HG03558 (cell line): ENCODE results near the gene UNC93B1.

Experiments used
- ATAC-seq: cut with Tn5 transposase; IDR thresholded peaks from one replicate; pipeline ENCODE4 v1.9.1; 2021; ENCODE audit warnings: moderate number of reproducible peaks; ENCODE audit not compliant: unreplicated experiment; ENCODE audit errors: extremely low read depth

The UNC93B1 gene, protein sequence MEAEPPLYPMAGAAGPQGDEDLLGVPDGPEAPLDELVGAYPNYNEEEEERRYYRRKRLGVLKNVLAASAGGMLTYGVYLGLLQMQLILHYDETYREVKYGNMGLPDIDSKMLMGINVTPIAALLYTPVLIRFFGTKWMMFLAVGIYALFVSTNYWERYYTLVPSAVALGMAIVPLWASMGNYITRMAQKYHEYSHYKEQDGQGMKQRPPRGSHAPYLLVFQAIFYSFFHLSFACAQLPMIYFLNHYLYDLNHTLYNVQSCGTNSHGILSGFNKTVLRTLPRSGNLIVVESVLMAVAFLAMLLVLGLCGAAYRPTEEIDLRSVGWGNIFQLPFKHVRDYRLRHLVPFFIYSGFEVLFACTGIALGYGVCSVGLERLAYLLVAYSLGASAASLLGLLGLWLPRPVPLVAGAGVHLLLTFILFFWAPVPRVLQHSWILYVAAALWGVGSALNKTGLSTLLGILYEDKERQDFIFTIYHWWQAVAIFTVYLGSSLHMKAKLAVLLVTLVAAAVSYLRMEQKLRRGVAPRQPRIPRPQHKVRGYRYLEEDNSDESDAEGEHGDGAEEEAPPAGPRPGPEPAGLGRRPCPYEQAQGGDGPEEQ

GRCh38 chr11:68003846-68004550 is at the start of gene UNC93B1:
UNC93B1 (minus strand) TSS chr11:68004097; CDS start chr11:68004043, 54 bp downstream.
- ATAC-seq: no peak

DNA sequence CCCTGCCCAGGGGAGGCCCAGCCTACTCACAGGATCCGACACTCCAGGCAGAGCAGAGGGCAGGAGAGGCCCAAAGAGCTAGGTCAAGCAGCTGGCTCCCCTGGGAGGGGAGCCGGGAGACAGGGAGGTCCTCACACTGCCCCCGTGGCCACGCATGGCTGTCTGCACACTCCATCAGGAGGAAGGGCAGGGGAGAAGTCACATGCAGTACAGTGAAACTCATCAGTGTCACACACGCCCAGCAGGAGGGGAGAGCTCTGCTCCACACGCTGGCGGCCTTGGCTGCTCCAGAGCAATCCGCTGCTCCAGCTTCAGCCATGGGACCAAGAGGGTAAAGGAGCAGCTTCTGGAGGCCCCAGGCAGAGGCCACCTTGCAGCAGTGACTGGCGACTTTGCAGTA is 49.2 kb upstream of the UNC93B1 start:
- ATAC-seq: no peak

DNA sequence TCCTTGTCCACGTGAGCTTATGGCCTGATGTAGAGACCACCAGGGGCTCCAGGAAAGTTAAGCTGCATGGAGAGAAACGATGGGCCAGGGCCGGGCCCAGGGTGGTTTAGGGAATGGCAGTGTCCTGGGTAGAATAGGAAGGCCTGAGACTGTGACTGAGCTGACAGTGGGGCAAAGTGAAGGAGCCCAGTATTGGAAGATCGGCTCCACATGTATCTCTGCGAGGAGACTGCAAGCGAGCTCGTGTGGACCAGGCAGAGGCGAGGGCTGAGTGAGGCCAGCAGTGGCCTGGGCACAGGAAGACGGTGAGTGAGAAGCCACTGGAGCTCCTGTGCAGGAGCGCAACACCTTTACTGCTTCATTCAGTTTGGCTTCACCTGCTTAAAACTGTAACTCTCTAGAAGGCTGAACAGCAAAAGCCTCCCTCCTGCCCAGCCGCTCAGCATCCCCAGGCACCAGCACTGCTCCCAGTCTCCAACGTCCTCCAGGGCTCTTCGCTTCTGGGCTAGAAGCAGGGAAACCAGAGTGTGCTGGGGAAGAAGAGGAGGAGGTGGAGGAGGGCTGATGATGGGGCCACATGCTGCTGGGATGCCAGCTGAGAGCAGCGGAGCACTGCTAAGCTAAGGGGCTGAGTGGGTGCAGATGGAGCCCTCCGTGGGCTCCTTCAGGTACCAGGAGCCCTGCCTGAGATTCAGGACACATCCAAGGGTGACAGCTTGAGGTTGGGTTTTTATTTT is 48.4 kb upstream of the UNC93B1 start:
- ATAC-seq: no peak

GRCh38 chr11:68051191-68052136 is 47.6 kb upstream of the UNC93B1 start:
- ATAC-seq: no peak

DNA sequence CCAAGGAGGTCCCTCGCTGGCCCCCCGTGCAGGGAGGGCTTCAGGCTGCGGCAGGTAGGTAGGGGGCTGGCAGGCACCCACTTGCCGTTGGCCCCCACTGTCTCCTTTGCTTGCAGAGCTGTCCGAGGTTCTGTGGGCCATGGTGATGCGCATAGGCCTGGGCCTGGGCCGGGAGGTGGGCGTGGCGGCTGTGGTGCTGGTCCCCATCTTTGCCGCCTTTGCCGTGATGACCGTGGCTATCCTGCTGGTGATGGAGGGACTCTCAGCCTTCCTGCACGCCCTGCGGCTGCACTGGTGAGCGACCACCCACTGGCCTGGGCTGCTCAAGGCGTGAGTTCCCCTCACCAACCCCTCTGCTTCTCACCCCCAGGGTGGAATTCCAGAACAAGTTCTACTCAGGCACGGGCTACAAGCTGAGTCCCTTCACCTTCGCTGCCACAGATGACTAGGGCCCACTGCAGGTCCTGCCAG is 46.5 kb upstream of the UNC93B1 start:
- ATAC-seq: no peak

- no peak for ATAC-seq
Observed at GRCh38 chr11:68049509-68050370, 45.8 kb upstream of the UNC93B1 start.

GRCh38 chr11:68048681-68049508 is 45.0 kb upstream of the UNC93B1 start:
- no peak for ATAC-seq

GRCh38 chr11:68047437-68048290 is 43.8 kb upstream of the UNC93B1 start:
- ATAC-seq: no peak

- ATAC-seq: no peak
Observed at GRCh38 chr11:68044898-68045351, 41.0 kb upstream of the UNC93B1 start.

GRCh38 chr11:68044145-68044813 is 40.4 kb upstream of the UNC93B1 start:
- no peak for ATAC-seq

- no peak for ATAC-seq
Observed at GRCh38 chr11:68043349-68044144, 39.6 kb upstream of the UNC93B1 start.

- ATAC-seq: no peak
Observed at GRCh38 chr11:68043029-68043348, 39.1 kb upstream of the UNC93B1 start.

GRCh38 chr11:68042219-68043028 is 38.5 kb upstream of the UNC93B1 start:
- ATAC-seq: no peak

DNA sequence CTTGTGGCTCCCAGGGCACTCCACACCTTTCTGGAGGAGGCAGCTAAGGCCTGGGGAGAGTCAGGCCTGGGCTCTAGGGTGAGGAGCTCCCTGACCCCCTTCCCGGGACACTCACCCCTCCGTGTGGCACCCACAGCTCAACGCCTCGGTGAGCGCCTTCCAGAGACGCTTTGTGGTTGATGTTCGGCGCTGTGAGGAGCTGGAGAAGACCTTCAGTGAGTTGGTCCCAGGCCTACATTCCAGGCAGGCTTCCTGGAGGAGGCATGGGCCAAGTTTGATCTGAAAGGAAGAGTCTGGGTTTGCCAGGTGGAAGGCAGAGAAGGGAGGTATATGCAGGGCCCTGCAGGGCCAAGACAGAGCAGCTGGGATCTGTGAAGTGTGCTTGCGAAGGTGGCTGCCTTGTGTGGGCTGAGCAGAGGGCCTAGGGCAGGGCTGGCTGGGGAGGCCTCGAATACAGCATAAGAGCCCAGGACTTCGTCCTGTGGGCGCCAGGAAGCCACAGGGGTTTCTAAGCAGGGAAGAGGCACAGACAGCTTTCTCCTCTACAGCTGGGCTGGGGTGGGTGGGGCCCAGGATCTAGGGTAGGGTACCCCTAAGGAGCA is 37.8 kb upstream of the UNC93B1 start:
- no peak for ATAC-seq
